CD4-positive, alpha-beta T cell treated with Interferon alpha-2 for 1 hour (primary cell): ENCODE data around the gene DPYD.

Source experiments
- DNase-seq, 2 donors: peaks; one replicate each; pipeline ENCODE4 v3.0.0-alpha.2; 2020 to 2022

Gene DPYD

GRCh38 chr1:97834899-97835298, 85.9 kb downstream of the DPYD start:
- no peak for DNase-seq

GRCh38 chr1:97833881-97834280, 87.0 kb downstream of the DPYD start:
- no peak for DNase-seq

- DNase-seq: no peak
Measured at GRCh38 chr1:97832481-97832880, 88.4 kb downstream of the DPYD start.

- DNase-seq: peak in 1 of 2 donors; percentile 2
Measured at GRCh38 chr1:97827887-97828286, 92.9 kb downstream of the DPYD start.

GRCh38 chr1:97826820-97827219, 94.0 kb downstream of the DPYD start:
- no peak for DNase-seq

GRCh38 chr1:97824624-97825023, 96.2 kb downstream of the DPYD start:
- no peak for DNase-seq

GRCh38 chr1:97824200-97824599, 96.6 kb downstream of the DPYD start:
- DNase-seq: no peak

GRCh38 chr1:97820470-97821188, 100.2 kb downstream of the DPYD start:
- peak in 1 of 2 donors; percentile 22 for DNase-seq

- no peak for DNase-seq
Measured at GRCh38 chr1:97816927-97817326, 103.9 kb downstream of the DPYD start.

- DNase-seq: no peak
Measured at GRCh38 chr1:97814804-97815203, 106.0 kb downstream of the DPYD start.

GRCh38 chr1:97814121-97814520, 106.7 kb downstream of the DPYD start:
- DNase-seq: no peak

GRCh38 chr1:97812076-97812475, 108.8 kb downstream of the DPYD start:
- no peak for DNase-seq

GRCh38 chr1:97806996-97807520, 113.8 kb downstream of the DPYD start:
- no peak for DNase-seq

GRCh38 chr1:97806326-97806725, 114.5 kb downstream of the DPYD start:
- DNase-seq: no peak

- DNase-seq: no peak
Measured at GRCh38 chr1:97805093-97805492, 115.7 kb downstream of the DPYD start.

- no peak for DNase-seq
Measured at GRCh38 chr1:97803026-97803425, 117.8 kb downstream of the DPYD start.

- DNase-seq: no peak
Measured at GRCh38 chr1:97802011-97802410, 118.8 kb downstream of the DPYD start.

- no peak for DNase-seq
Measured at GRCh38 chr1:97797403-97798183, 123.2 kb downstream of the DPYD start.

GRCh38 chr1:97796711-97797110, 124.1 kb downstream of the DPYD start:
- no peak for DNase-seq

GRCh38 chr1:97792655-97793054, 128.2 kb downstream of the DPYD start:
- DNase-seq: no peak

- peak in 1 of 2 donors; percentile 4 for DNase-seq
Measured at GRCh38 chr1:97791251-97791650, 129.6 kb downstream of the DPYD start.

- no peak for DNase-seq
Measured at GRCh38 chr1:97787231-97787630, 133.6 kb downstream of the DPYD start.

GRCh38 chr1:97784661-97785060, 136.2 kb downstream of the DPYD start:
- no peak for DNase-seq

GRCh38 chr1:97783751-97784150, 137.1 kb downstream of the DPYD start:
- no peak for DNase-seq
